HG02870 (cell line): ENCODE measurements around the gene TBC1D1.

Experiments
- ATAC-seq: cut with Tn5 transposase; IDR thresholded peaks from one replicate; pipeline ENCODE4 v1.9.1; 2021; ENCODE audit warnings: mild to moderate bottlenecking, moderate library complexity; ENCODE audit not compliant: unreplicated experiment

The TBC1D1 gene

DNA sequence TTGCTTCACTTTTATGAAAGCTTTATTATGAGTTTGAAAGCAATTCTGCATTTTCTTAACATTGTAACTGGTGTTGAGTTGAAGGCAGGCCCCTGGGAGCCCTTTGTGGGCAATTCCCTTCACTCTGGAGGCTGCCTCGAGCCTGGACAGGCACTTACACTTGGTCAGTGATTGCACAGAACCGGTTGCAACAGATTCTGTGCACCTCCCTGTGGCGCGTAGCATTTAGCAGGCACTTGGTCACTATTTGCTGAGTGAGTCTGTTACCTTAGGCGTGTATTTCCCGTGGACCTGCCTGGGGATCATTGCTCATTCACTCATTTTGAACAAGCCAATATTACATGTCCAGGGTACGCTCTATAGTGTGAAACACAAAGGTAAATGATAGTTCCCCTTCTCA is 149.7 kb downstream of the TBC1D1 start:
- ATAC-seq = no peak

DNA sequence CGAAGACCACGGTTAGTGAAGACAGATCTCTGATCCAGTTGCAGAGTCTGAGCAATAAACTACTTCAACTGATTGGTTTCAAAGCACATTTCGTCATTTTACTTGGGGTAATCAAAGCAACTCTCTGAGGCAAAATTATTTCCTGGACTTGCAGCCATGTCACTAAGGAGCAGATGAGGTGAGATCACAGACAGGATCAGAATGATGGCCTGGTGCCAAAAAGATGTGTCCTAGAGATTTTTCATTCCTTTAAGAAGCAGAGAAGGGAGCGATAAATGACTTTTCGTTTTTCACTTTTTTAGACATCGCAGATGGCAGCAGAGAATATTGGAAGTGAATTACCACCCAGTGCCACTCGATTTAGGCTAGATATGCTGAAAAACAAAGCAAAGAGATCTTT is 153.2 kb downstream of the TBC1D1 start:
- ATAC-seq = no peak

DNA sequence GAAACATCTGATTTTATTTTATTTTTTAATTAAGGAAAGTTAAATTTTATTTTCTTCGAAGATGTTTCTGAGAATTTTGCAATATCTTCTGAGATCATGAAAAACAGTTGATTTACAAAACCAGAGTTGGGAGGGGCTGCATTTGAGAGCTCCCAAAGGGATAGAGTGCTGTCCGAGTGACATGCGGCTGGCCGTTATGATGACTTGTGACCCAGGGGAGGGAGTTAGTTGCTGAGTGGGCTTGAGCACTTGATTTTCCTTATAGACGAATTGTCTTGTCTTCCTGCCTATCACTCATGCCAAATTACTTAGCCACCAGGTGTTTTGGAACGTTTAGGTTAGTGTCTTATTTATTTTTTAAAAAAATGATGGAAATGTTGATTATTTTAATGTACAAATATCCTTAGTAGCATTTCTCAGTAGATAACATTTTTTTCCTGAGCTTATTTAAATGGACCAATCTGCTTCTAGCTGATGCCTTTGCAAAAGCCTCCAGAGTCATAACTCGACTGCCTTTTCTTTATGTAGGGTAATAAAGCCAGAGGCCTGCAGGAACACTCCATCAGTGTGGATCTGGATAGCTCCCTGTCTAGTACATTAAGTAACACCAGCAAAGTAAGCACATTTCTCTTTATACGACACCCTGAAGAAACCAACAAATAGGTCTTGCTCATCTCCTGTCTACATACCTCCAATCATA is 154.6 kb downstream of the TBC1D1 start:
- no peak for ATAC-seq

DNA sequence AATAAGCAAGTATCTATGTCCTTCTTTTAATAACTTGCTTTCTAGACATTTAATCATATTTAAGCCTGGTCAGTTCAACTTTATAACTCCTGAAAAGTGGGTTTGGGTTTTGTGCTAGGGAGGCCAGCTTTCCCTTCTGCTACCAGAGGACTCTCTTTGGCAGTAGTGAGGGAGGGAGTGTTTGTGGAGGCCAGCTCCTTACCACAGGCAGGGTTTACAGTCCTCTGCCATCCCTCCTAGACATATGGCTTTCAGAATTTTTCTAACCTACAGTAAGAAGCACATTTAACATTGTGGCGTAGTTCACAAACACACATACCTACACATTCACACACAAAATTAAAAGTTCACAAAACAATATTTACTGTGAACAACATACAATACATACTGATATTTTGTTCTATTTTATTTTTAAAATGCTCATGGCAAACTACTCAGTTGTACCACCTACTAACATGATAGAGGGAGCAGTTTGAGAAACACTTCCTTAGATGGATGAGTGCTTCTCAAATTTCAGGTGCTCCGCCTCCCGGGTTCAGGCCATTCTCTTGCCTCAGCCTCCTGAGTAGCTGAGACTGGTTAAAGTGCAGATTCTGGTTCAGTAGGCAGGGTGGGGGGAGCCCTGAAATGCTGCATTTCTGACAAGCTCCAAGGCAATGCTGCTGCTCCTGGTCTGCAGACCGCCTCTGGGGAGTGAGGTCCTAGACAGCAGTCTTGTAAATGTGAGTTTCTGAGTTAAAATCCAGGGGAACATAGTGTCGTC is 156.0 kb downstream of the TBC1D1 start:
- ATAC-seq = no peak

DNA sequence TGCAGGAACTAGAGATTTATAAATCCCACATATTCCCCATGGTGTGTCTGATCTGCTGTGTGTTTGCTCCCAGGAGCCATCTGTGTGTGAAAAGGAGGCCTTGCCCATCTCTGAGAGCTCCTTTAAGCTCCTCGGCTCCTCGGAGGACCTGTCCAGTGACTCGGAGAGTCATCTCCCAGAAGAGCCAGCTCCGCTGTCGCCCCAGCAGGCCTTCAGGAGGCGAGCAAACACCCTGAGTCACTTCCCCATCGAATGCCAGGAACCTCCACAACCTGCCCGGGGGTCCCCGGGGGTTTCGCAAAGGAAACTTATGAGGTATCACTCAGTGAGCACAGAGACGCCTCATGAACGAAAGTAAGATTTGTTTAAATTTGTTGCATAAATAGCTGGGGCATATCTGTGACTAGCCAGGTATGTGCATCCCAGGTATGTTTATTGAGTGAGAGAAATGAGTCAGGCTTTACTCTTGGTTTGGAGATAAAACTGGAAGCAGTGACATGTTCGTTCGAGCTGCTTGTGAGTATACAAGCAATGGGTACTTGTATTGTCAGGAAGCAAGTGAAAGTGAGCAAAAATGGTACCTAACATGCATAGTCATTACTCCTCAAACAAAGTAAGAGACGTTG is 158.8 kb downstream of the TBC1D1 start:
- no peak for ATAC-seq

DNA sequence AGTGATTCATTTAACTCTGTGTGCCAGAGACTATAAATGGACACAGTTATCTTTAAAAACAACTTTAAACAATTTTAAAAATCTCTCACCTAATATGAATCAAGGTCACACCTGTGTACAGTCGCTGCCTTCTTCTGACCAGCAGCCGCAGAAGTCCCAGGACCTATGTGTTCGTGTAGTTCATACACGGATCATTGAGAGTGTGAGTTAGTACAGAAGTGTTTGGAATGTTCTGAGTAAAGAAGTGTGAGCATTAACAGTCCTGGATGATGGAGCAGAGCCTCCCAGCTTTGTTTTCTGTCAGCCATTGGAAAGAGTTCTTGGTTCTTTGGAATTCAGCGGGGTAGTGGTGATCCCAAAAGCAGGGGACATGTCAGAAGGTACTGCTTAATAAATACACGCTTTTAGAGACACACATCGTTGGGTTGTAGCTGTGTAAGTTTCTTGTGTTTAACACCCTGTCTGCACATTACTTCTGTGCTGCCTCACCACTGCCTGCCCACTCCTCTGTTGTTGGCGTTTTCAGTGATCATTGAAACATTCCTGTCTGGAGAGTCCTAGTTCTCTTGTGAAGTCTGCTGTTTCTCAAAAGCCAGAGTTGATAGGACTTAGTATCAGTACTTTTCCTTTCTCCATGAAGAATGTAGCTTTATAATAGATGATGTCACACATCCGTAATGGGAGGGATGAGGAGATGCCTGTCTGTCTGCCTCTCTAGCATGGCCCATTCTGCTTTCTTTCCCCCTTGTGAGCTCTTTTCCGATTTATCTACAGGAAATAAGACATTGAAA is 159.9 kb downstream of the TBC1D1 start:
- no peak for ATAC-seq

DNA sequence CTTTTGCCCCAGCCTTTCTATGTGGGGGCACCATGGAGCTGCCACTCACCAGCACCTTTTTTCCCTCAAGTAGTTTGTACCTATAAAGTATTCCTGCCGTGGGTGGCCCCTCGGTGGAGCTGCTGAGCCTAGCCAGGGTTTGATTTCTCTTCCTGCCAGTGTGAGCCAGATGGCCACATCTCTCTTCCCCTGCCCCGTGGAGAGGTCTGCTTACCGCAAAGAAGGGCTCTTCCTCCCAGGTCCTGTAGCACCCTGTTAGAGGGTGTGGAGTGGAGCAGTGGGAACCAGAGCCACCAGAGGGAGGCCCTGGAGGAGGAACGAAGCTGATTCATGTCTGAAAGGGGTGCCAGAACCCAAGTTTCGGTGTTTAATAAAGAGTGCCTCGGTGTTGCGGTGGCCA is 164.7 kb downstream of the TBC1D1 start:
- no peak for ATAC-seq

DNA sequence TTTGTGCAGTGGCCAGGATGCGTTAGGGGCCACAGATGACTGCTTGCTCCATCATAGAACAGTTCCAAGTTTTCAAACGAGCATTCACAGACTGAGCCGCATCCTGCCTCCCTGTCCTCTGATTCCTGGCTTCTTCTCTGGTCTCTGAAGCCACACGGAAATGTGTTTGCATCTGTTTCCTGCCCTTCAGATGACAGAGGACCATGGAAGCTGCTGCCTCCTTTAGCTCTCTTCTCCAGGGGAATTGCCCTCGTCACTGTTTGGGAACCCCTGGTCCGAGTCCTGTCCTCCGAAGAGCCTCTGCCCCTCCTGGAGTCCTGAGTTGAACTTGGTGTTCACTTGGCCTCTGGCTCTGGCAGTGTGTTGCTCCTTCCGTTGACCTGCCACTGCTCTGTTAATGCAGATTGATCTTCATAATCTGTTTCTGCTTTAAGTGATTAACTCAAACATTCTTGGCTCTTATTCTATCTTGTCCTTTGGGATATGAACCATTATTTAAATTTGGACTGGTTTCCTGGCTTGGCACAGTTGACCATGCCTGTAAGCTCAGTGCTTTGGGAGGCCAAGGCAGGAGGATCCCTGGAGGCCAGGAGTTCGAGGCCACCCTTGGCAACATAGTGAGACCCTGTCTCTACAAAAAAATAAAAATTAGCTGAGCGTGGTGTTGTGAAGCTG is 165.3 kb downstream of the TBC1D1 start:
- no peak for ATAC-seq

DNA sequence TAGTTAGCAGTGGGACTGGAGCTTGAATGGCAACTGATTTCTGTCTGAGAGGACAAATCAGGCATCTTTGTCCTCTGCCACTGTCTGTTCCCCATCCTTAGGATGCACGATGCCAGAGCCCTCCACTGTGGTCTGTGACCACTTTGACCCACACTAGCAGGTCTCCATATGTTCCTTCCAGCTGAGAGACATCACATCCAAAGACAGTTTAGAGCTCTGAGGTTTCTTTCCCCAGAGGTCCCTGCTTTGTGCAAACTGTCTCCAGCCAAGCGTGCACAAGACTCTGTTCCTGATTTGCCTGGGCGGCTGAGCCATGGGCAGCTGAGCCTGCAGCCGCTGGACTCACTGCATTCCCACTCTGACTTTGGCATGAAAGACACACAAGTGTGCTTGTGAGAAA is 167.3 kb downstream of the TBC1D1 start:
- no peak for ATAC-seq

DNA sequence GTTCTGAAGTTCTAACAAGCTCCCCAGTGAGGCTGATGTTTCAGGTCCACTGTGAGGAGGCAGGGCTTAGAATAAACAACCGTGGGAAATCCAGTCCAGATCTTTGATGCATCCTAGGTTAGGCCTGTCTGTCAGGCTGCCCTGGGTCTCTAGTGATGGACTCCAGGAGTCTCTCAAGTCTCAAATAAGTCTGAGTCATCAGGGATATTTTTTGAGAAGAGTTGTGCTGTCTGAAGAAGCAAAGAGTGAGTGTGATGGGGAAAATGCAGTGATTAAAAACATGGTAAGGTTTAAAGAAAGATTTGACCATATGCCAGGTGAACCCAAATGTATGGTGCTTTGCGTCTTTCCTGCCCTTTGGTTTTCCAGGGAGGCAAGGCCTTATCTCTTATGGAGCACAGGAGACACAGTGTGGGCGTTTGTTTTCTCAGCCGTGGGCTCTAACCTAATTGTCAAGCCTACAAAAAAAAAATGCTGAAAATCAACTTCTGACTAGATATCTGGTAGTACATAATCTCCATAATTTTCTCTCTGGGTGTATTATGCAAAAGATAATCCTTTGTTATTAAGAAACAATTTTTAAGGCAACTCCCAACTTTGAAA is 170.0 kb downstream of the TBC1D1 start:
- no peak for ATAC-seq

DNA sequence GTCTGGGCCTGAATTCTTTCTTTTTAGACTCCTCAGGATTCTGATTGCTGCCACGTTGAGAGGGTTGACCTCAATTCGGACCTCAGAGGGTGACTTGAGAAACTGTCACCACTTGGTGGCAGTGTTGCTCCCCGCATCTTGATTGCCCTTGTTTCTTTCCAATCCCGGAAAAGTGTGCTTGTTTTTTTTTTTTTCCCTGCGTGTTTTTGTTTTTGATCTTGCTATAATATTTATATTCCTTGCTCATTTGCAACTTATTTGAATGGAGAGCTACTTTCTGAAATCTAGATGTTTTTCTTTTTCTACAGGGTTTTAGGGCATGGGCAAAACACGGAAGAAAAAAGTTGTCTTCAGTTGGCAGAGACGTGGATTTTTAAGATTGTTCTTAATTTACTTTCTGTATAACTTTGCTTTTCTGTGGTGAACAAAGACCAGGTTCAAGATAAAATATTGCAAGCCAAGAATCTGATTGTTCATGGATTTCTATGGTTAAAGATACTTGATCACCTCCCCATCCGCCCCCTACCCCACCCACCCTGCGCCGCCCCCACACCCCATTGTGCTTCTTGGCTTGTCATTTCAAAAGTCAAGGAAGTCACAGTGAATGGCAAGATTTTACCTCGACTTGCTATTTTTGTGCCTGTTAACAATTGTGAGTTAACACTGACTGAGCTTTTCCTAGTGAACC is 171.3 kb downstream of the TBC1D1 start:
- ATAC-seq = peak; percentile 56

DNA sequence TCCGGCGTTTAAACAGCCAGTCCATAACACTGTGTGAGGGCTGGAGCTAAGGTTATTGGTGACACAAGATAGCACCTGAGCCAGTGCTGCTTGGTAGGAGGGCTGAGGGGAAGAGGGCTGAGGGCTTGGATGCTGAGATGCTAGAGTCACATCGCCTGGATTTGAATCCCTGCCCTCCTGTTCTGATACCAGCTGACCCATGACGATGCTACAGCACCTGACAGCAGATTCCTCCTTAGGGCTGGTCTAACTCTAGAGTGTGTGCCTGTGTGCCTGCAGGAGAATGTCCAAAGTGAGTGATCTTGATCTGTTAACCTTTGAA is 171.9 kb downstream of the TBC1D1 start:
- no peak for ATAC-seq

DNA sequence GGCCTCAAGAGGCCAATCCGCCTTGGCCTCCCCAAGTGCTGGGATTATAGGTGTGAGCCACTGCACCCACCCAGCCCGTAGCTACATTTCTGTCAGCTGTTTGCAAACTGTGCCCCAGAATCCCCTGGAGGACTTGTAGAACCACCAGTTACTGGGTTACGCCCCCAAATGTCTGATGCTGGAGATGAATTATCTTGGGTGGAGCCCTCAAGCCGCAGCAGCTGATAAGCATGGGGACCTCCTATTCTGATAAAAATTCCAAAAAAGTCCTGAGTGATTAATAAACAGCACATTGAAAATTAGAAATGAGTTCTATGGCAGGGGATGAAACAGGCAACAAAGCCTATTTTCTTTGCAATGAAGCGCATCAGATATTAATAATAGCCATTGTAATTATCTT is 174.3 kb downstream of the TBC1D1 start:
- no peak for ATAC-seq

DNA sequence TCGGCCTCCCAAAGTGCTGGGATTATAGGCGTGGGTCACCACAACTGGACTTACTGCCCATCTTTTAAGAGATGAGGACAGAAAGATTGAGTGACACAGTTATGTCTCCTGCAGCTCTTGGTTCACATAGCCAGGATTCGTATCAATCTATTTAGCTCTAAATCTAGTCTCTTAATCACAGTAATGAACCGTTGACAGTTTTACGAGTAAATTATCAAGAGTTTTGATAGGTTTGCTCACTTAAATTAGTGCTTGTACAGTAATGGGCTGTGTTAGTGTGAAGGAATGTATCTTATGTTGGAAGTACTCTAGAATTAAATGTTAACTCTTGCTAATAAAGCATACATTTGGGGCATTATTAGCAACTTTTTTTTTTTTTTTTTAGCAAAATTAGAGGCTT is 175.0 kb downstream of the TBC1D1 start:
- no peak for ATAC-seq

DNA sequence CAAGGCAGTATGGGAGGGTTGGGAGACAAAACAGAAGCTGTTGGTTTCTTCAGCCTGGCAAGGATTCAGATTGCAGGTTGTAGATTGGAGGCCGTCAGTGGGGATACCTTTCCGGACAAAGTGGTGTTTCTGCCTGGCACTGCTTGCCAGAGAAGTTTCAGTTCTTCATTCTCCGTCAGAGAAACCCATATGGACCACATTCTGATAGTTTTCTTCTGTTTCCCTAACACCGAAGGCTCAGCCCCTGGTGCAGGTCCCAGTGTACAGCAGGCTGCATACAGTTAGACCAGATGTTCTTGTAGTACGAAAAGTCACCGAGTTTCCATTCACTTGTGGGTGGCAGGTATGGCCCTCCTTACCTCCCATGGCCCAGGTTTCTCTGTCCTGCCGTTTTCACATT is 176.6 kb downstream of the TBC1D1 start:
- no peak for ATAC-seq

DNA sequence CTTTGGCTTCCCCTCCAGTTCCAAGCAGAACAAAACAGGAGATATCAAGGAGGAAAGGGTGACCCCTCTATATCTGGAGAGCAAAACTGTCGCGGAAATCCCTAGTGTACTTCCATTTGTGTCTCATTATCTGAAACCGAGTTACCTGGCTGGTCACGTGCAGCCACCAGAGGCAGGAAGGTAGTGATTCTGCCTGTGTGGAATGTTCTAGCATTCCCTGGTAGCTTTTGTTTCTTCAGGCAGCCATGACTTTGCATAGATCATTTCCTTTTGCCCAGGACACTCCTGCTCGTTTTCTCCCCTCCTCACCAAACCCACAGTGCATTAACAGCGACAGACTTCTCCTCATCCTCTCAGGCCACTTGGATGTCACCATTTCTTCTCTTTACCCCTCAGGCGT is 177.2 kb downstream of the TBC1D1 start:
- no peak for ATAC-seq

DNA sequence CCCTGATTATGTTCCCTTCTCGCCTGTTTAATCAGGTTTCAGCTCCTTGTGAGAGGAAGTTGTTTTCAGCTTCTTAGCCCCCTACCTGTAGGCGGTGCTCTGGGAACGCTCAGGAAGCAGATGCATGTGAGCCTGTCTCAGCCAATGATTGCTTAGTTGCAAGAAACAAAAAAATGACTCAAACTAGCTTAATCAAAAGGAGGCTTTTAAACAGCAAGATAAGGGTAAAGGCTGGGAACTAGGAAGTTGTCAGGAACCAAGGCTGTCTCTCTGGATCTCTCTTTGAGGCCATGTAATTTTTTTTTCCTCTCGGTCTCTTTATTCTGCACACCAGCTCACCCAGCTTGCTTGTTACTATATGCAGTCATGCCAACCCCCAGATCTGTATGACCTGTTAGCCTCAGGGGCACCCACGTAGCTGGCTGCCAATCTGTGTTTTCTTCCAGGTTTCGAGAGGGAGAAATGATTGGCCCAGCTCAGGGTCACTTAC is 178.4 kb downstream of the TBC1D1 start:
- ATAC-seq = no peak

DNA sequence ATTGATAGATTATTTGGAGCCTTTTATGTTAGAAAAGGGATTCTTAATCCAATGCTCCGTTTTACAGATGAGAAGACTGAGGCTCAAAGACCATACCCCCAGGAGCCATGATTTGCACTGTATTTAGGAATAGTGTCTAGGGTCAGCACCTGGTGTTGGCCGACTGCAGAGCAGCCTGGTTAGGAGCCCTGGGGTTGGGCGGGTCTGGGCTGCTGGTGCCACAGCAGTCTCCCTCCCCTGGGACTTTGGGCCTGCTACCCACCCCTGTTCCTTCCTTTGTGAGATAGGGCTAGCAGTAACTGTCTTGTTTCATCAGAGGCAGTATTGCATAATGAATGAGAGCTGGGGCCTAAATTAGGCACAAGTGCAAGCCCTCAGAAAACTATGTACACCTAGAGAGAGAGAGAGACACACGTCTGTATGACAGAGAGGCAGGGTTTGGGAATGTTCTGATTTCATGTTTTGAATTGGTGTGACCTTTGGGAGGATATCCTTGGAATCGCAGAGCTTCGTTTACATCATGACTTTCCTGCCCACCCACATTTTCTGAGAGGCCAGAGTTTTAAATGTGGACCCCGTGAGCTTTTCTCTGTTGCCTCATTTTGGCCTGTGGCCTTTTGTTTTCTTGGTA is 181.0 kb downstream of the TBC1D1 start:
- ATAC-seq = no peak

DNA sequence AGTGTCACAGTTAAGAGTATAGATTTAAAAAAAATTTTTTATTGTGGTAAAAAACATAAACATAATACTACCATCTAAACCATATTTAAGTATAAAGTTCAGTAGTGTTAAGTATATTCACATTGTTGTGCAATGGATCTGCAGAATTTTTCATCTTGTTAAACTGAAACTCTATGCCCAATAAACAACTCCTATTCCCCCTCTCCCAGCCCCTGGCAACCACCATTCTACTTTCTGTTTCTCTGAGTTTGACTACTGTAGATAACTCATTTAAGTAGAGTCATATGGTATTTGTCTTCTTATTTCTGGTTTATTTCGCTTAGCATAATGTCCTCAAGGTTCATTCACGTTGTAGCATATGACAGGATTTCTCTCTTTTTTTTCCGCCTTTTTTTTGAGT is 181.7 kb downstream of the TBC1D1 start:
- no peak for ATAC-seq
